MG63 (cell line): ENCODE results near the gene SLC25A29. TPM values are rescaled to one million over a fixed set of nuclear protein-coding genes. Genes with fewer than 3 reads are reported as not detected.
"Not testable (repeated sequence)": the region's sequence is repeated elsewhere in the genome, so short reads cannot be mapped to it uniquely, and the experiment has no call there.

Experiments
- DNase-seq: peaks from one replicate; pipeline ENCODE4 v3.0.0-alpha.2; 2020
- H3K27me3 ChIP-seq: fragments of 250-450 bp; sonication (Bioruptor Pico); 2 replicates; pipeline ENCODE4 v1.5.1; 2020; ENCODE audit warnings: mild to moderate bottlenecking, moderate library complexity
- H3K36me3 ChIP-seq: fragments of 250-450 bp; sonication (Bioruptor Pico); 2 replicates; pipeline ENCODE4 v1.5.1; 2020; ENCODE audit warnings: mild to moderate bottlenecking, moderate library complexity
- H3K4me3 ChIP-seq: fragments of 250-450 bp; sonication (Bioruptor Pico); 2 replicates; pipeline ENCODE4 v1.5.1; 2020; ENCODE audit warnings: mild to moderate bottlenecking, moderate library complexity
- H3K9me3 ChIP-seq: fragments of 250-450 bp; sonication (Bioruptor Pico); 2 replicates; pipeline ENCODE4 v1.5.1; 2020; ENCODE audit warnings: mild to moderate bottlenecking, moderate library complexity
- total RNA-seq: library from RNA; depleted of rRNA; stranded (reverse); fragments of >200 nt; shearing (Covaris generic); gene quantifications from 2 replicates; pipeline ENCODE4 v1.2.3, GENCODE V29; 2014; ENCODE audit warnings: low replicate concordance

SLC25A29 gene
- total RNA-seq, 1 experiment from 2014 or later = 9.6 TPM

GRCh38 chr14:100292301-100292775 lies 13.9 kb downstream of the SLC25A29 start:
- no peak for DNase-seq

DNA sequence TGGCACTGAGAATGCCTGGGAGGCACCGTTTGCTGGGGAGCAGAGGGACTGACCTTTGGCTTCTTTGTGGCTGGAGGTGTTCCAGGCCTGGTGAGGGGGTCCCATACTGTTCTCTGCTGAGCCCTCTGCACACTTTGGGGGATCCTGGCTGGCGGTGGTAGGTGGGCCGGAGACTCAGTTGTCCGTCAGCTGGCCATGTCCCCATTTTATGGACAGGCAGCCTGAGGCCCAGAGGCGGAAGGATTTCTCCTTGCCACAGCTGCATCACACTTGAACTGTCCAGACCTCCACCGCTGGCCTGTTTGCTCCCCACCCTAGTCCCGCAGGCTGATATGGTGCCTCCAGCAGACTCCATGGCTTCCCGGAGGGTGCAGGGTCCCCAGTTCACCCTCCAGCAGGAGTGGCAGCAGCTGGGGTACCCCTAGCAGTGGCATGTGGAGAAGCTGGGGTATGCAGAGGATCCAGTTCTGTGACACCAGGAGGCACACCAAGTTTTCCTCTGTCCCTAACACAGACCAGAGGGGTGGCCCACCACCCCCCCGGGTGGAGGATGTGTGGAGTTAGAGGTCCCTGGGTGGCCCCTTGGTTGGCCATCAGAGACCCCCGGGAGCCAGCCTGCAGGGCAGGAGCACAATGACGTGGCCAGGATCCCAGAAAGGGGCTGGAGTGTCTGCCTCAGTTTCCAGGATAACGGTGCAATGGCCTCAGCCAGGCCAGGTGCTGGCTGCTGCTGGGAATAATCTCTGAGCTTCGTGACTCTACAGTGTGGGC lies 14.8 kb downstream of the SLC25A29 start:
- Histone ChIP-seq H3K9me3 (no peaks in the 10 kb centered on the region), H3K36me3 (no peaks in the 10 kb centered on the region), H3K27me3 (no peaks in the 10 kb centered on the region), H3K4me3 (no peak overlapping the region)
- DNase-seq = no peak

More at GRCh38 chr14:100292301-100292775, 13.9 kb downstream of the SLC25A29 start:
- Histone ChIP-seq H3K36me3 (no peaks in the 10 kb centered on the region), H3K4me3 (no peak overlapping the region), H3K9me3 (no peaks in the 10 kb centered on the region), H3K27me3 (no peaks in the 10 kb centered on the region)

GRCh38 chr14:100290607-100291304 lies 15.5 kb downstream of the SLC25A29 start:
- Histone ChIP-seq H3K27me3 (no peaks in the 10 kb centered on the region), H3K36me3 (no peaks in the 10 kb centered on the region), H3K4me3 (no peak overlapping the region), H3K9me3 (no peaks in the 10 kb centered on the region)
- no peak for DNase-seq

GRCh38 chr14:100289916-100290606 lies 16.2 kb downstream of the SLC25A29 start:
- no peaks in the 10 kb centered on the region for H3K36me3 ChIP-seq
- no peaks in the 10 kb centered on the region for H3K27me3 ChIP-seq
- no peak for DNase-seq
- H3K4me3 ChIP-seq = no peak overlapping the region
- no peaks in the 10 kb centered on the region for H3K9me3 ChIP-seq

DNA sequence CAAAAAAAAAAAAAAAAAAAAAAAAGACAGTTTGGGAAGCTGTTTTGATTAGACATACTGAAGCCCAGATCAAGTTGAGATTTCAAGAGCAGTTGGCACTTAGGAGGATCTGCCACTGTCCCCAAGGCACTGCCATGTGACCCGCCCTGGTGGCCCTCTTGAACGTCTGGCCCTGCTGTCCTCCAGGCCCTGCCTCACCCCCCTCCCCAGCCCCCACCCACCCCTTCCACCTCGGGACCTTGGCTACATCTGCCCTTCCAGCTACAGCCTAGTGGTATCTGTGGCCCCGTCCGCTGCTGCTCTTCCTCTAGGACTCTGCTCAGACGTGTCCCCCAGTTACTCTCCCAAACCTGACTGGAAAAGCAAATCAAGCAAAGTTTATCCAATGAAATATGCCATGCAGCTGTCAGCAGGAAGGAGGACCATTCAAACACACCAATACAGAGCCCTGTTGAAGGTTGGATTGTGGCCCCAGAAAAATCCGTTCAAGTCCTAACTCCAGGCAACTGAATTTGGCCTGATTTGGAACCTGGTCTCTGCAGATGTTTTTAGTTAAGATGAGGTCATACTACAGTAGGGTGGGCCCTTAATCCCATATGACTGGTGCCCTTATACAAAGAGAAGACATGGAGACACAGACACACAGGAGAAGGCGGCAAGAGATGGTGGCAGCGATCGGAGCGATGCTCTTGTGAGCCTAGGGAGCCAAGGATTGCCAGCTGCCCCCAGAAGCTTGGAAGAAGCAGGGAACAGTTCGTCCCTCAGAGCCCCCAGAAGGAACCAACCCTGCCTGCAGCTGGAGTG lies 17.7 kb downstream of the SLC25A29 start:
- Histone ChIP-seq H3K27me3 (no peaks in the 10 kb centered on the region), H3K9me3 (no peaks in the 10 kb centered on the region), H3K36me3 (no peaks in the 10 kb centered on the region), H3K4me3 (no peak overlapping the region)
- no peak for DNase-seq

GRCh38 chr14:100287998-100288295 lies 18.3 kb downstream of the SLC25A29 start:
- not testable (repeated sequence) for DNase-seq

GRCh38 chr14:100287202-100287997 lies 18.8 kb downstream of the SLC25A29 start:
- H3K9me3 ChIP-seq = no peaks in the 10 kb centered on the region
- H3K4me3 ChIP-seq = no peak overlapping the region
- H3K27me3 ChIP-seq = no peaks in the 10 kb centered on the region
- no peak for DNase-seq
- no peaks in the 10 kb centered on the region for H3K36me3 ChIP-seq

More at GRCh38 chr14:100287998-100288295, 18.3 kb downstream of the SLC25A29 start:
- H3K9me3 ChIP-seq, H3K36me3 ChIP-seq, H3K27me3 ChIP-seq, H3K4me3 ChIP-seq: not testable (repeated sequence)

GRCh38 chr14:100286484-100287191 lies 19.6 kb downstream of the SLC25A29 start:
- no peaks in the 10 kb centered on the region for H3K27me3 ChIP-seq
- no peaks in the 10 kb centered on the region for H3K36me3 ChIP-seq
- DNase-seq = no peak
- no peak overlapping the region for H3K4me3 ChIP-seq
- H3K9me3 ChIP-seq = no peaks in the 10 kb centered on the region

GRCh38 chr14:100285913-100286400 lies 20.3 kb downstream of the SLC25A29 start:
- H3K4me3 ChIP-seq = peak overlapping the region; percentile 58
- DNase-seq = no peak
- H3K9me3 ChIP-seq = no peaks in the 10 kb centered on the region
- H3K36me3 ChIP-seq = no peaks in the 10 kb centered on the region
- H3K27me3 ChIP-seq = no peaks in the 10 kb centered on the region

- no peaks in the 10 kb centered on the region for H3K27me3 ChIP-seq
- peak; percentile 50 for DNase-seq
- no peaks in the 10 kb centered on the region for H3K9me3 ChIP-seq
- H3K4me3 ChIP-seq = peak overlapping the region; percentile 58
- no peaks in the 10 kb centered on the region; the same call in 1 of the 2 replicates for H3K36me3 ChIP-seq
Observed at GRCh38 chr14:100285021-100285912, 21.0 kb downstream of the SLC25A29 start.

- no peak overlapping the region for H3K4me3 ChIP-seq
- no peaks in the 10 kb centered on the region for H3K27me3 ChIP-seq
- H3K36me3 ChIP-seq = no peaks in the 10 kb centered on the region; the same call in 1 of the 2 replicates
- no peak for DNase-seq
- H3K9me3 ChIP-seq = no peaks in the 10 kb centered on the region
Observed at GRCh38 chr14:100283984-100284881, 22.0 kb downstream of the SLC25A29 start.

DNA sequence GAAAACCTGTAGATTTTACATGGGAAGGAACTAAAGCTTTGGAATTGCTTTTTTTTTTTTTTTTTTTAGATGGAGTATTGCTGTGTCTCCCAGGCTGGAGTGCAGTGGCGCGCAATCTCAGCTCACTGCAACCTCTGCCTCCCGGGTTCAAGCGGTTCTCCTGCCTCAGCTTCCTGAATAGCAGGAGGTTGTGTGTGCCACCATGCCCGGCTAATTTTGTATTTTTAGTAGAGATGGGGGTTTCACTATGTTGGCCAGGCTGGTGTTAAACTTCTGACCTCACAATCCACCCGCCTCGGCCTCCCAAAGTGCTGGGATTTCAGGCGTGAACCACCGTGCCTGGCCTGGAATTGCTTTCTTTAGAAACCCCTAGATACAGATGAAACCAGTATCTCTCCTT lies 22.8 kb downstream of the SLC25A29 start:
- H3K36me3 ChIP-seq, H3K4me3 ChIP-seq, H3K9me3 ChIP-seq, H3K27me3 ChIP-seq, DNase-seq: not testable (repeated sequence)

DNA sequence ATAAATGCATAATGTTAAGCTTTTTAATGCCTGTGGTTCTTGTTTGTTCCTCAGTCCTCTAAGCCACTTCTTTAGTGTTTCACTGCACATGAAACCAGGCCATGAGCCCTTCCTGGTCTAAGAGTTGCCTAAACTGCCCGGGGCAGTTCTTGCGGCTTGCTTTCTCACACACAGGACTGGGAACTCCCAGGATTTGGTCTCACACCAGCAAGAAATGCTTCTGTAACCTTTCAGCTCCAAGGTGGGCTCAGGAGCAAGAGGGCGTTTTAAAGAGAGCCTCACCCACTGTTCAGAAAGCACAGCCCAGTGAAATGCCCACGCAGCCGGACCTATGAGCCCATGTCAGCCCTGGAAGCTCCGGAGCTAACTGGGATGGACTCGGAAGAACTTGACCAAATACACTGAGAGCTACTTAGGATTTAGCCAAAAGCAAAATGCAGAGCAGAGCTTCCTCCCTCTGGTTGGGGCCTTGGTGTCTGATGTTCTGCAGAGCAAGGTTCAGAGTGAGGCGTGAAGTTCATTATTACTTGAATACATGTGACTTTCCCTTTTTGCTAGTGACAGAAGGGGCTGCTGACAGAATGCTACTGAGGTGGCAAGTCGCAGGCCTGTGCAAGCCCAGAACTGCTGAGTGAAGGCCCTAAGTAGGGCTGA lies 23.4 kb downstream of the SLC25A29 start:
- DNase-seq = no peak
- Histone ChIP-seq H3K27me3 (no peaks in the 10 kb centered on the region), H3K9me3 (no peaks in the 10 kb centered on the region), H3K4me3 (no peak overlapping the region), H3K36me3 (peaks cover 3% of the 10 kb centered on the region)
